ENCODE results near the gene PAF1. TPM values are rescaled to one million over a fixed set of nuclear protein-coding genes. Genes with fewer than 3 reads are reported as not detected.

The PAF1 gene
- polyA plus RNA-seq (2012; ENCODE audit: missing spikeins) = 24.4 TPM

DNA sequence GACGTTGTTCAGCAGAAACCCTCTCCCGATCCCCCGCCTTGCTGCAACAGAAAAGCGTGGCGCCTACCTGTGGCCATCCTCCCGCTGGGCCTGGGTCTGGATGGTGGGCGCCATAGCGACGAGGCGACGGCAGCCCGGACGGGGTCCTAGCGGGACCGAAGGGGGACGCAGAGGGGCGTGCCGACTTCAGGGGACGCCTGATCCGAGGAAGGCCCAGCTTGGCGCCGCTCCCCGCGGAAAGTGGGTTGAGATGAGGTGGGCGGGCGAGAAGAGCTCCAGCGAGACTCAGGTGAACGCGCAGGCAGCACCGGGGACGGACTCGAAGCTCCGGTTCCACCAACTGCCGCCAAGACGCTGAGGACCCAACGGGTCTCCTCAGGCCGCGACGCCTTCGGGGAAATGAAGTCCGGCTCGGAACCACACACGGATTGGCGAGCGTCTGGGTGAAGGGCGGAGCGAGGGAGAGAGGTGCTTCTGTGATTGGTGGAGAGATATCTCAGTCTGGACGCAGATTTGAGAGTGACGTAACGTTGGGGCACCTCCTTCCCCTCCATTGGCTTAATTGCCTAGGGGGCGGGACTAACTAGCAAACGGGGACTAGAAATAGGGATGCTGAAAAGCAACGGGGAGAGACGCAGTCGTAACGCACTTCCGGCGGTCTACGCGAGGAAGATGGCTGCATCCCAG lies at the start of gene PAF1, which contains the start of gene MED29:
TSS of gene PAF1 (minus strand) at position 356 of the 687 bp plus-strand sequence. CDS start at position 114, 242 bp downstream.
TSS of gene MED29 (plus strand) at position 628 of the 687 bp plus-strand sequence. CDS start at position 673, 45 bp downstream.
- peak; percentile 99 for FAIRE-seq
- DNase-seq (ENCODE audit: insufficient read length) = peak; percentile 98
- peak; percentile 92 for TF ChIP-seq TAF1 (IDR thresholded peaks at IDR 0.05; ENCODE audit: borderline replicate concordance, low read depth, low read length)
- peak; percentile 96 for TF ChIP-seq POLR2A (IDR thresholded peaks at IDR 0.05; ENCODE audit: low read depth, low read length)
- TF ChIP-seq POLR2AphosphoS5 (IDR thresholded peaks at IDR 0.05; ENCODE audit: low read depth, low read length) = peak; percentile 98

DNA sequence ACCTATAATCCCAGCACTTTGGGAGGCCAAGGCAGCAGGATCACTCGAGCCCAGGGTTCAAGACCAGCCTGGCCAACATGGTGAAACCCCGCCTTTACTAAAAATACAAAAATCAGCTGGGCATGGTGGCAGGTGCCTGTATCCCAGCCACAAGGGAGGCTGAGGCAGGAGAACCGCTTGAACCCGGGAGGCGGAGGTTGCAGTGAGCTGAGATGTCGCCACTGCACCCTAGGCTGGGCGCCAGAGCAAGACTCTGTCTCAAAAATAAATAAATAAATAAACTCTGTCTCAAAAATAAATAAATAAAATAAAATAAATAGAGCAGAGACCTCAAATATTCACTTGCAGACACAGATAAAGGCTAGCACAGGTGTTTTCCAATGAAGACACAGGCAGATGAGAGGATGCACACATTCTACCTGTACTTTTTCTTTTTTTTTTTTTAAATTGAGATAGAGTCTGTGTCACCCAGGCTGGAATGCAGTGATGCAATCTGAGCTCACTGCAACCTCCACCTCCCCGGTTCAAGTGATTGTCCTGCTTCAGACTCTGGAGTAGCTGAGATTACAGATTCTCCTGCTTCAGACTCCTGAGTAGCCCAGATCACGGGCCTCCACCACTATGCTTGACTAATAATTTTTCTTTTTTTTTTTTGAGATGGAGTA lies 47.5 kb upstream of the PAF1 start:
- TF ChIP-seq TAF1 (IDR thresholded peaks at IDR 0.05; ENCODE audit: borderline replicate concordance, low read depth, low read length) (no peak), POLR2A (IDR thresholded peaks at IDR 0.05; ENCODE audit: low read depth, low read length) (no peak), POLR2AphosphoS5 (IDR thresholded peaks at IDR 0.05; ENCODE audit: low read depth, low read length) (no peak)
- DNase-seq (ENCODE audit: insufficient read length) (no peak), FAIRE-seq (no peak)

DNA sequence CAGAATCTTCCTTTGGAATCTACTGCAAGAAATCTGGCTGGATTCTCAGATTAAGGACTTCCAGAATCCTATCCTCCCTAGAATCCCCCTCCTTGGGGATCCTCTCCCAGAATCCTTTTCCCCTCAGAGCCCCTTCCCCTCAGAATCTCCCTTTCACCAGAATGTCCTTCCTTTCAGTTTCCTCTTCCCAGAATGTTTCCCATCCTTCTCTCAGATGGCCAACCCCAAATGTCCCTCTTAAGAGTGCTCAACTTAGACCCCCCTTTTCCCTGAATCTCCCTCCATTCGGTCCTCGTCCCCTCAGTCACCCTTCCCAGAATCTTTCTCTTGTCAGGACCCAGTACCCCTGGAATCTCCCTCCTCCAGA lies 45.4 kb upstream of the PAF1 start:
- TF ChIP-seq TAF1 (IDR thresholded peaks at IDR 0.05; ENCODE audit: borderline replicate concordance, low read depth, low read length) (no peak), POLR2AphosphoS5 (IDR thresholded peaks at IDR 0.05; ENCODE audit: low read depth, low read length) (no peak), POLR2A (IDR thresholded peaks at IDR 0.05; ENCODE audit: low read depth, low read length) (no peak)
- no peak for DNase-seq (ENCODE audit: insufficient read length)
- no peak for FAIRE-seq

DNA sequence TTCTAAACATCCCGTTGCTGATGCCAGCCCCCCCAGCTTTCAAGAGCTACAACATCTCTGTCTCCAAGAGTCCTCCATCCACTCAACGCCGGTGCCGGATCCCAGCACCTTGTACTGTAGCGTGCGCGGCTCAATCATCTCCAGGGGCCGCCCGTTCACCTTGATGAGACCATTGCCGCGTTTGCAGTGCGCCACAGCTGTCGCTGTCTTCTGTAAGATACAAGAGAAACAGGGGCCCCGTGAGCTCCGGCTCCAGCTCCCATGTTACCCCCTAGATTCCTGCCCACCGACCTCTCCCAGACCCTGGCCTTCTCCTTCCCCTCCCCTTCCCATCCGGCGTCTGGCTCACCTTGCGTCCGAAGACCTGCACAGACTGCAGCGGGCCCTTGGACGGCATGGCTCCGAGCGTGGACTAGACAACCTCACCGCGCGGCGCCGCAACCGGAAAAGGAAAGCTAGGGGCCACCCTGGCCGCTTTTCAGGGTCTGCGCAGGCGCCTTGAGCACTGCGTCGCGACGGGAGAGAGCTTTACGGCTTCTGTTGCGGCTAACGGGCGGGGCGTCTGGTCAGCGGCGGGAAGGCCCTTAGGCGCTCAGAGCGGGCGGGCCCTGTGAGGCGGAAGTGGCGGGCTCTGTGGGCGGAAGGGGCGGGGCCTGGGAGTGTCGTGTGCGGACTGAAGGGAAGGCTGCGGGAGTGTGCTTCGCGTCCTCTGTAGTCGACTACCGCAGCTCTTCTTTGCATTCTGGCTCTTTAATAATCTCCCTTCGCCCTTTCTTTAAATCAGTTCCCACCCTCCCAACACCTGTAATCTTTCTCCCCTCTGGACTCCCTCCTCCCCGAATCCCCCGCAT lies 44.8 kb upstream of the PAF1 start, which contains the start of gene RPS16:
TSS of gene RPS16 (minus strand) at position 451 of the 851 bp plus-strand sequence. CDS start at position 397, 54 bp downstream.
- peak; percentile 92 for FAIRE-seq
- TF ChIP-seq POLR2AphosphoS5 (IDR thresholded peaks at IDR 0.05; ENCODE audit: low read depth, low read length) = peak; percentile 100
- peak; percentile 100 for TF ChIP-seq POLR2A (IDR thresholded peaks at IDR 0.05; ENCODE audit: low read depth, low read length)
- peak; percentile 99 for TF ChIP-seq TAF1 (IDR thresholded peaks at IDR 0.05; ENCODE audit: borderline replicate concordance, low read depth, low read length)
- peak; percentile 88 for DNase-seq (ENCODE audit: insufficient read length)

DNA sequence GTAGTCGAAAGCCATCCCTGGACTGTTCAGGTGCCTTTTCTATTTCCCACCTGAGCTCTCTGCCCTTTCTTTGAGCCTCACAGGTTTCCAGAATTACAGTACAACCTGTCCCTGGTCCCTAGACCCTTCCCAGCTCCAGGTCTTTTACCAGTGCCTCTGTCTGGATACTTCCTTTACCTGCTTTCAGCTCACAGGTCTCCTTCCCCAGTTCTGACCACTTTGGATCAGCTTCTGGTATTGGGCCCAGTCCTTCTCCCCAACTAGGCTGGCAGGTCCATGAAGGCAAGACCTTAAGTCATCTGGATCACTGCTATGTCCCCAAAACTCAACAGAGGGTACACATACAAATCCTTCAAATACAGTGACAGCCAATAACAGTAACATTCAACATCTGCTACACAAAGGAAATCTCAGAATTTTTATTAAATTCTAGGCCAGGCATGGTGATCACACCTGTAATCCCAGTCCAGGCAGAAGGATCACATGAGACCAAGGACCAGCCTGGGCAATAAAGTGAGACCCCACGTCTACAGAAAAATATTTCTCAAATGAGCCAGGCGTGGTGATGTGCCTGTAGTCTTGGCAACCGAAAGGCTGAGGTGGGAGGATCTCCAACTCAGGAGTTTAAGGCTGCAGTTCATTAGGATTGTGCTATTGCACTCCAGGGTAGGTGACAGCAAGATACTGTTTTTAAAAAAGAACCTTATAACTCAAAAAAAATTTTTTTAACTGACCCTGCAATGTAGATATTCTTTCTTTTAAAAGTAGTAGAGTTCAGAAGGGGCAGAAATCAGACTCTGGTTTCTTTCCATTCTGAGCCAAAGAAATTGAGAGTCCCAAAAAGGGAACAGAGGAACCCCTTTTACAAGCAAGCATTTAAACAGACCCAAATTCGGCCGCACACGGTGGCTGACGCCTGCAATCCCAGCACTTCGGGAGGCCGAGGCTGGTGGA lies 43.5 kb upstream of the PAF1 start:
- no peak for TF ChIP-seq POLR2AphosphoS5 (IDR thresholded peaks at IDR 0.05; ENCODE audit: low read depth, low read length)
- peak; percentile 13; the same call in 1 of the 2 replicates for TF ChIP-seq POLR2A (IDR thresholded peaks at IDR 0.05; ENCODE audit: low read depth, low read length)
- FAIRE-seq = no peak

DNA sequence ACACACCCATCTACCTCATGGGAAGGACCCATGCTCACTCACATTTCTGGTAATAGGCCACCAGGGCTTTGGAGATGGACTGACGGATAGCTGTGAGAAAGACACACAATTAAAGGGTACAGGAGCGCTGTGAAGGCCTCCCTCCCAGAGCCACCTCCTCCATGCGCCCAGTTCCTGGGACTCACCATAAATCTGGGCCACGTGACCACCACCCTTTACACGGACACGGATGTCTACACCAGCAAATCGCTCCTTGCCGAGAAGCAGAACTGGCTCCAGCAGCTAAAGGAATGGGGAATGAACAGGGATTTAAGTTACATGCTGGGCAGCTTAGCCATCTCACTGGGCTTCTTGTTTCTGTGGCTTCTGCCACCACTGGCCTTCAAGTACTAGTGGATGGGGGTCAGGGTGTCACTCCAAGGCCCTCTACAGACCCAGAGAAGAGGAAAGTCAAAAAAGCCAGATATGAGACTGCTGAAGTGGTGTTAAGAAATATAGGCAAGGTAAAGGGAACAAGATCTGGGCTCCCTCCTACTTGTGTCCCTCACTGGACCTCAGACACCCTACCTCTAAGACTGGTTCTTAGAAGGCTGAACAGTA lies 42.7 kb upstream of the PAF1 start:
- TF ChIP-seq TAF1 (IDR thresholded peaks at IDR 0.05; ENCODE audit: borderline replicate concordance, low read depth, low read length) (no peak), POLR2A (IDR thresholded peaks at IDR 0.05; ENCODE audit: low read depth, low read length) (0 out of 2 replicates have a peak, but pooled peaks have one; percentile 30), POLR2AphosphoS5 (IDR thresholded peaks at IDR 0.05; ENCODE audit: low read depth, low read length) (peak; percentile 67)
- DNase-seq (ENCODE audit: insufficient read length) (no peak), FAIRE-seq (no peak)

More for the DNA sequence above, 43.5 kb upstream of the PAF1 start:
- DNase-seq (ENCODE audit: insufficient read length) = no peak

DNA sequence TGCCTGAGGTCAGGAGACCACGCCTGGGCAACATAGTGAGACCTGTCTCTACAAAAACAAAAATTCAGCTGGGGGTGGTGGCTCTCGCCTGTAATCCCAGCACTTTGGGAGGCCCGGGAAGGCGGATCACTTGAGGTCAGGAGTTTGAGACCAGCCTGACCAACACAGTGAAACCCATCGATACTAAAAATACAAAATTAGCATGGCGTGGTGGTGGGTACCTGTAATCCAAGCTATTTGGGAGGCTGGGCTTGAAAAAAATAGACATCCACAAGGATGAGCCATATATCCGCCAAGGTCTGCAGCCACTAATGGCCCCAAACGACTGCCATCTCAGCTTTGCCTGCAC lies 41.7 kb upstream of the PAF1 start:
- DNase-seq (ENCODE audit: insufficient read length) (no peak), FAIRE-seq (no peak)
- no peak for TF ChIP-seq POLR2AphosphoS5 (IDR thresholded peaks at IDR 0.05; ENCODE audit: low read depth, low read length)
- TF ChIP-seq POLR2A (IDR thresholded peaks at IDR 0.05; ENCODE audit: low read depth, low read length) = no peak; the same call in 1 of the 2 replicates
- TF ChIP-seq TAF1 (IDR thresholded peaks at IDR 0.05; ENCODE audit: borderline replicate concordance, low read depth, low read length) = no peak

DNA sequence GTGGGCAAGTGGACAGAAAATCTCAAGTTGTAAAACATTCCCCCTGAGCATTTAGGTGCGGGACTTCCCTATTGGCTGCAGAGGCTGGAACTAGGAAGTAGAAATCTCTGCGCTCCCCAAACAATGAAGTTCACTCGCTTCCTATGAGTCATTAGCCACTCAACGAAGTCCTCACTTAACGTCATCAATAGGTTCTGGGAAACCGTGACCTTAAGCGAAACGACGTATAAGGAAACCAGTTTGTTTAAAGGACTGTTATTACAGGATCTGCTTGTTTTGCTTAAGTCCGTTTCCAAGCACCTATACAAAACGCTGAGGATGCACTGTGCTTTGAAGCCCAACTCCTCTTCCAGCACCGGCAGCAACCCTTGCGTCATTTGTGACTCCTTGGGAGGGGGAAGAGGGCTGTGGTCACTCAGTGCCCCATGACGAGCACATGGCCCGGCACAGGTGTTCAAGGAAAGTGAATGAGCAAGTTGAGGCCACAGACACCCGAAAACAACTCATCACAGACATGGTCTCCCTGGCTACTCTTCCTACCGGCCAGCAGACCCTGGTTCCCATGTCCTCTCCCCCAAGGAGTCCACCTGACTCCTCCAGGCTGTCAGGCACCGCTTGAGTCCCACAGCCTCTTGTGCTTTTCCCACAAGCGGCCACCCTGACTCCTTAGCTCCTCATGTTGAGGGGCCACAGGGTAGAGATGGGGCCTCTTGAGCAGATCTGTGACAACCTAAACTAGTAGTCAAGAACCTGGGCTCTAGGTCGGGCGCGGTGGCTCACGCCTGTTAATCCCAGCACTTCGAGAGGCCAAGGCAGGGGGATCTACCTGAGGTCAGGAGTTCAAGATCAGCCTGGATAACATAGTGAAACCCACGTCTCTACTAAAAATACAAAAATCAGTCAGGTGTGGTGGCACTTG lies 40.0 kb upstream of the PAF1 start:
- TF ChIP-seq TAF1 (IDR thresholded peaks at IDR 0.05; ENCODE audit: borderline replicate concordance, low read depth, low read length) = no peak
- TF ChIP-seq POLR2A (IDR thresholded peaks at IDR 0.05; ENCODE audit: low read depth, low read length) = peak; percentile 33
- TF ChIP-seq POLR2AphosphoS5 (IDR thresholded peaks at IDR 0.05; ENCODE audit: low read depth, low read length) = peak; percentile 72
- FAIRE-seq (peak; percentile 71), DNase-seq (ENCODE audit: insufficient read length) (no peak)
